Measurements from ENCODE around the gene ELL.

ELL gene

GRCh38 chr19:18419195-18419698 is 102.6 kb downstream of the ELL start, which contains the start of gene SSBP4:
Gene SSBP4 (plus strand): TSS chr19:18419398. CDS start chr19:18419649, 251 bp downstream.
- in situ Hi-C loops (cut with HindIII; ENCODE audit: low pct_ligation_motif_present, low sequenced_read_pairs), result no loop called here
- peak; percentile 53 for DNase-seq
- H3K4me3 ChIP-seq (ENCODE audit: low read depth, low read length), result peak within 1 kb of the TSS; percentile 74
- peak within 1 kb of the TSS; percentile 98 for H3K27ac ChIP-seq
- no peaks in the 10 kb centered on the region for H3K27me3 ChIP-seq (replicated peaks)
- peaks cover 2% of the 10 kb centered on the region for H3K36me3 ChIP-seq (replicated peaks)
- peak; percentile 19 for TF ChIP-seq CTCF (IDR thresholded peaks at IDR 0.05; ENCODE audit: low read depth, low read length, missing control alignments)

GRCh38 chr19:18418483-18419194 is 103.2 kb downstream of the ELL start:
- Histone ChIP-seq H3K27ac (peak overlapping the region; percentile 98), H3K4me3 (ENCODE audit: low read depth, low read length) (peak overlapping the region; percentile 33), H3K36me3 (replicated peaks) (peaks cover 2% of the 10 kb centered on the region), H3K27me3 (replicated peaks) (no peaks in the 10 kb centered on the region)
- no peak for DNase-seq
- in situ Hi-C loops (cut with HindIII; ENCODE audit: low pct_ligation_motif_present, low sequenced_read_pairs), result no loop called here
- no peak for TF ChIP-seq CTCF (IDR thresholded peaks at IDR 0.05; ENCODE audit: low read depth, low read length, missing control alignments)

- in situ Hi-C loops (cut with HindIII; ENCODE audit: low pct_ligation_motif_present, low sequenced_read_pairs), result no loop called here
- Histone ChIP-seq H3K36me3 (replicated peaks) (peaks cover 2% of the 10 kb centered on the region), H3K4me3 (ENCODE audit: low read depth, low read length) (peak overlapping the region; percentile 17), H3K27me3 (replicated peaks) (no peaks in the 10 kb centered on the region), H3K27ac (peak overlapping the region; percentile 98)
- DNase-seq, result no peak
- no peak for TF ChIP-seq CTCF (IDR thresholded peaks at IDR 0.05; ENCODE audit: low read depth, low read length, missing control alignments)
Measured at GRCh38 chr19:18418029-18418482, 103.8 kb downstream of the ELL start.

GRCh38 chr19:18417250-18418028 is 104.4 kb downstream of the ELL start:
- TF ChIP-seq CTCF (IDR thresholded peaks at IDR 0.05; ENCODE audit: low read depth, low read length, missing control alignments), result no peak
- H3K27ac ChIP-seq, result peak overlapping the region; percentile 98
- H3K4me3 ChIP-seq (ENCODE audit: low read depth, low read length), result peak overlapping the region; percentile 36
- no peaks in the 10 kb centered on the region for H3K27me3 ChIP-seq (replicated peaks)
- in situ Hi-C loops (cut with HindIII; ENCODE audit: low pct_ligation_motif_present, low sequenced_read_pairs), result no loop called here
- peaks cover under 1% of the 10 kb centered on the region for H3K36me3 ChIP-seq (replicated peaks)
- peak; percentile 56 for DNase-seq

- in situ Hi-C loops (cut with HindIII; ENCODE audit: low pct_ligation_motif_present, low sequenced_read_pairs), result no loop called here
- no peaks in the 10 kb centered on the region for H3K27me3 ChIP-seq (replicated peaks)
Measured at GRCh38 chr19:18416778-18417249, 105.1 kb downstream of the ELL start.

More at GRCh38 chr19:18416778-18417249, 105.1 kb downstream of the ELL start:
- DNase-seq, result peak; percentile 93
- TF ChIP-seq CTCF (IDR thresholded peaks at IDR 0.05; ENCODE audit: low read depth, low read length, missing control alignments), result no peak
- Histone ChIP-seq H3K36me3 (replicated peaks) (no peaks in the 10 kb centered on the region), H3K4me3 (ENCODE audit: low read depth, low read length) (peak overlapping the region; percentile 36), H3K27ac (peak overlapping the region; percentile 98)

Data from brain microvascular endothelial cell (primary cell).